Gastroesophageal sphincter (tissue), 4 donors: Measurements from ENCODE around the gene KRT6C. TPM values are rescaled to one million over a fixed set of nuclear protein-coding genes. Genes with fewer than 3 reads are reported as not detected.

Experiments used
- ATAC-seq: fragments of 150-250 bp; one replicate; pipeline ENCODE4 v1.9.1; 2016; ENCODE audit warnings: mild to moderate bottlenecking, moderate library complexity
- H3K27ac ChIP-seq, 4 donors: fragments of 200-600 bp; sonication (generic) in 3 of 4; 1 replicate in 3 of 4; 2 replicates in 1 of 4; pipeline ENCODE4 v1.5.1; 2016 to 2019
- H3K27me3 ChIP-seq: fragments of 200-600 bp; sonication (generic); one replicate; pipeline ENCODE4 v1.5.1; 2019
- H3K36me3 ChIP-seq, 2 donors: fragments of 200-600 bp; sonication (generic); one replicate each; pipeline ENCODE4 v1.5.1; 2019; ENCODE audit warnings: control low read depth in 1 of 2
- H3K4me1 ChIP-seq, 3 donors: fragments of 200-600 bp; sonication (generic); 1 replicate in 2 of 3; 2 replicates in 1 of 3; pipeline ENCODE4 v1.5.1; 2016 to 2019; ENCODE audit warnings: control low read depth in 2 of 3
- H3K4me3 ChIP-seq, 2 donors: fragments of 200-600 bp; sonication (generic); one replicate each; pipeline ENCODE4 v1.5.1; 2019; ENCODE audit warnings: mild to moderate bottlenecking in 1 of 2, moderate library complexity in 1 of 2
- H3K9me3 ChIP-seq, 3 donors: fragments of 200-600 bp; sonication (generic); one replicate each; pipeline ENCODE4 v1.5.1; 2017 to 2019; ENCODE audit warnings: control low read depth in 2 of 3
- CTCF ChIP-seq, 4 experiments: fragments of 200-600 bp in 2 of 4; fragments of 450-650 bp in 2 of 4; sonication (generic) in 1 of 4; IDR thresholded peaks; one replicate each; pipeline ENCODE4 v1.5.1; 2017 to 2019; ENCODE audit warnings: antibody characterized with exemption in 4 of 4, mild to moderate bottlenecking in 2 of 4, moderate library complexity in 2 of 4
- EP300 ChIP-seq: sonication (generic); formaldehyde crosslinking; IDR thresholded peaks from one replicate; pipeline ENCODE4 v1.6.1; 2017; ENCODE audit warnings: antibody characterized with exemption, mild to moderate bottlenecking
- POLR2A ChIP-seq, 2 donors: fragments of 450-650 bp; IDR thresholded peaks; one replicate each; pipeline ENCODE4 v1.6.1; 2017; ENCODE audit warnings: antibody characterized with exemption in 2 of 2, mild to moderate bottlenecking in 2 of 2, moderate library complexity in 1 of 2
- POLR2AphosphoS5 ChIP-seq: sonication (generic); formaldehyde crosslinking; IDR thresholded peaks from one replicate; pipeline ENCODE4 v1.6.1; 2017; ENCODE audit warnings: antibody characterized with exemption
- WGBS, 2 donors: methylation state at CpG; one replicate each; pipeline ENCODE4 v1.1.5; 2018; ENCODE audit warnings: low coverage in 1 of 2; 5-methylcytosine and 5-hydroxymethylcytosine counted together
- total RNA-seq, 4 donors: library from RNA; depleted of rRNA; stranded (reverse); fragments of >200 nt; gene quantifications; one replicate each; pipeline ENCODE4 v1.1.0, GENCODE V29; 2016

KRT6C gene
- total RNA-seq, 4 donors from 2014 or later = 0.50 to 52.0 (median 17.1) TPM; not detected in 1

GRCh38 chr12:52446367-52447045 is 27.1 kb downstream of the KRT6C start:
- Histone ChIP-seq H3K36me3 (no peaks in the 10 kb centered on the region), H3K4me1 (no peaks in the 10 kb centered on the region), H3K9me3 (no peaks in the 10 kb centered on the region), H3K4me3 (no peak overlapping the region), H3K27ac (no peak overlapping the region), H3K27me3 (peaks cover 15% of the 10 kb centered on the region)
- WGBS, 2 donors = 85% methylated on average over 6 of the region's 6 CpGs; no CpG with 5 or more reads in 1 of the 2 donors
- TF ChIP-seq CTCF (IDR thresholded peaks at IDR 0.05) (no peak), EP300 (no peak), POLR2AphosphoS5 (no peak), POLR2A (IDR thresholded peaks at IDR 0.05) (no peak)
- no peak for ATAC-seq

GRCh38 chr12:52445876-52446275 is 27.7 kb downstream of the KRT6C start:
- Histone ChIP-seq H3K27me3 (peaks cover 21% of the 10 kb centered on the region), H3K27ac (no peak overlapping the region), H3K36me3 (no peaks in the 10 kb centered on the region), H3K4me1 (no peaks in the 10 kb centered on the region), H3K9me3 (no peaks in the 10 kb centered on the region), H3K4me3 (no peak overlapping the region)
- ATAC-seq = no peak
- WGBS, 2 donors = 70 to 79% methylated on average over 2 to 3 of the region's 3 CpGs
- no peak for TF ChIP-seq POLR2AphosphoS5
- no peak for TF ChIP-seq EP300
- TF ChIP-seq CTCF (IDR thresholded peaks at IDR 0.05) = no peak
- TF ChIP-seq POLR2A (IDR thresholded peaks at IDR 0.05) = no peak

GRCh38 chr12:52444647-52445595 is 28.7 kb downstream of the KRT6C start:
- Histone ChIP-seq H3K36me3 (no peaks in the 10 kb centered on the region), H3K4me3 (no peak overlapping the region), H3K9me3 (no peaks in the 10 kb centered on the region), H3K4me1 (no peaks in the 10 kb centered on the region), H3K27ac (no peak overlapping the region), H3K27me3 (peaks cover 23% of the 10 kb centered on the region)
- WGBS, 2 donors = 75 to 82% methylated on average over 7 to 9 of the region's 10 CpGs
- ATAC-seq = no peak
- no peak for TF ChIP-seq POLR2AphosphoS5
- no peak for TF ChIP-seq CTCF (IDR thresholded peaks at IDR 0.05)
- TF ChIP-seq EP300 = no peak
- no peak for TF ChIP-seq POLR2A (IDR thresholded peaks at IDR 0.05)

- no peak overlapping the region for H3K27ac ChIP-seq
These were observed 29.6 kb downstream of the KRT6C start for GRCh38 chr12:52443966-52444365.

More at GRCh38 chr12:52443966-52444365, 29.6 kb downstream of the KRT6C start:
- H3K36me3 ChIP-seq = no peaks in the 10 kb centered on the region
- H3K27me3 ChIP-seq = peaks cover 23% of the 10 kb centered on the region
- WGBS, 2 donors = 82 to 83% methylated on average over 3 of the region's 3 CpGs
- ATAC-seq = no peak
- H3K9me3 ChIP-seq = no peaks in the 10 kb centered on the region
- TF ChIP-seq POLR2A (IDR thresholded peaks at IDR 0.05) (no peak), POLR2AphosphoS5 (no peak), EP300 (no peak), CTCF (IDR thresholded peaks at IDR 0.05) (no peak)
- no peaks in the 10 kb centered on the region for H3K4me1 ChIP-seq
- H3K4me3 ChIP-seq = no peak overlapping the region
